Measurements from ENCODE around the gene SZRD1. TPM values are rescaled to one million over a fixed set of nuclear protein-coding genes. Genes with fewer than 3 reads are reported as not detected.

SZRD1 gene
- total and polyA plus RNA-seq, 2 donors (not counting 1 experiment from before 2014, with no cell fraction given), result 92.4 to 110 TPM

- peaks cover 45 to 46% of the 10 kb centered on the region in 2 donors for H3K4me1 ChIP-seq (ENCODE audit: control insufficient read depth in 2 of 2, insufficient read depth in 2 of 2, low read length in 2 of 2)
- H3K4me3 ChIP-seq (ENCODE audit: control extremely low read depth in 1 of 5, extremely low read depth in 1 of 5, insufficient read depth in 1 of 5, low read depth in 2 of 5, low read length in 4 of 5), result no peak overlapping the region
- H3K27ac ChIP-seq (ENCODE audit: low read length in 2 of 2), result peak overlapping the region in 1 of 2 donors; percentile 76
- no peaks in the 10 kb centered on the region for H3K9me3 Mint-ChIP-seq (ENCODE audit: insufficient read depth)
- peaks cover 1 to 27% of the 10 kb centered on the region in 2 experiments for H3K36me3 ChIP-seq (replicated peaks in 1 of 2; ENCODE audit: control extremely low read depth in 1 of 2, control insufficient read depth in 1 of 2, extremely low read depth in 1 of 2, insufficient read depth in 2 of 2, low read length in 1 of 2)
- peaks cover 97% of the 10 kb centered on the region for H3K79me2 ChIP-seq (ENCODE audit: control insufficient read depth, insufficient read depth, low read length)
- 86% methylated on average over 1 of the region's 5 CpGs for WGBS (ENCODE audit: insufficient coverage)
- ChIA-PET POLR2A (no interaction called here), CTCF (no interaction called here)
- H3K4me3 Mint-ChIP-seq, result no peak overlapping the region
- no peaks in the 10 kb centered on the region for H3K27me3 Mint-ChIP-seq
- H3K27me3 ChIP-seq (replicated peaks in 1 of 4; ENCODE audit: control extremely low read depth in 1 of 4, control insufficient read depth in 3 of 4, insufficient read depth in 4 of 4, low read length in 3 of 4), result no peaks in the 10 kb centered on the region
- intact Hi-C loops (cut with micrococcal nuclease), result no loop called here
- H3K27ac Mint-ChIP-seq, result peak overlapping the region; percentile 53
- peaks cover 96% of the 10 kb centered on the region for H4K20me1 ChIP-seq (ENCODE audit: control insufficient read depth, insufficient read depth, low read length, poor library complexity, severe bottlenecking)
- peaks cover 60% of the 10 kb centered on the region for H3K4me1 Mint-ChIP-seq
- H3K9me3 ChIP-seq (ENCODE audit: control extremely low read depth in 1 of 3, control insufficient read depth in 2 of 3, insufficient read depth in 1 of 3, low read length in 2 of 3), result no peaks in the 10 kb centered on the region
- ATAC-seq (ENCODE audit: low read depth) (no peak), DNase-seq (no peak)
- H2AFZ ChIP-seq (ENCODE audit: insufficient read depth, low read depth, low read length, poor library complexity, severe bottlenecking), result no peak overlapping the region
- H3K4me2 ChIP-seq (replicated peaks; ENCODE audit: low read depth, low read length, poor library complexity, severe bottlenecking), result no peak overlapping the region
- no peak overlapping the region for H3K9ac ChIP-seq (ENCODE audit: low read length)
- TF ChIP-seq CTCF (IDR thresholded peaks at IDR 0.05) (no peak), EZH2 (IDR thresholded peaks at IDR 0.05; ENCODE audit: borderline replicate concordance, insufficient read depth, low read depth, low read length, poor library complexity, severe bottlenecking) (no peak)
Observed at GRCh38 chr1:16383888-16384287, 16.8 kb downstream of the SZRD1 start.

- H3K27me3 Mint-ChIP-seq, result no peaks in the 10 kb centered on the region
- peaks cover 92% of the 10 kb centered on the region for H4K20me1 ChIP-seq (ENCODE audit: control insufficient read depth, insufficient read depth, low read length, poor library complexity, severe bottlenecking)
Observed at GRCh38 chr1:16385659-16386453, 18.8 kb downstream of the SZRD1 start.

More at GRCh38 chr1:16385659-16386453, 18.8 kb downstream of the SZRD1 start:
- Histone ChIP-seq H3K4me1 (ENCODE audit: control insufficient read depth in 2 of 2, insufficient read depth in 2 of 2, low read length in 2 of 2) (peaks cover 59% of the 10 kb centered on the region in 2 donors), H3K79me2 (ENCODE audit: control insufficient read depth, insufficient read depth, low read length) (peaks cover 95% of the 10 kb centered on the region), H2AFZ (ENCODE audit: insufficient read depth, low read depth, low read length, poor library complexity, severe bottlenecking) (no peak overlapping the region), H3K9me3 (ENCODE audit: control extremely low read depth in 1 of 3, control insufficient read depth in 2 of 3, insufficient read depth in 1 of 3, low read length in 2 of 3) (no peaks in the 10 kb centered on the region), H3K4me3 (ENCODE audit: control extremely low read depth in 1 of 5, extremely low read depth in 1 of 5, insufficient read depth in 1 of 5, low read depth in 2 of 5, low read length in 4 of 5) (no peak overlapping the region), H3K36me3 (replicated peaks in 1 of 2; ENCODE audit: control extremely low read depth in 1 of 2, control insufficient read depth in 1 of 2, extremely low read depth in 1 of 2, insufficient read depth in 2 of 2, low read length in 1 of 2) (peaks cover 1 to 22% of the 10 kb centered on the region in 2 experiments), H3K27ac (ENCODE audit: low read length in 2 of 2) (peak overlapping the region; percentile 66 to 76), H3K4me2 (replicated peaks; ENCODE audit: low read depth, low read length, poor library complexity, severe bottlenecking) (peak overlapping the region; percentile 78), H3K9ac (ENCODE audit: low read length) (no peak overlapping the region), H3K27me3 (replicated peaks in 1 of 4; ENCODE audit: control extremely low read depth in 1 of 4, control insufficient read depth in 3 of 4, insufficient read depth in 4 of 4, low read length in 3 of 4) (no peaks in the 10 kb centered on the region)
- no peak for DNase-seq
- 91% methylated on average over 7 of the region's 9 CpGs for WGBS (ENCODE audit: insufficient coverage)
- no peak for ATAC-seq (ENCODE audit: low read depth)
- Mint-ChIP-seq H3K4me3 (peak overlapping the region; percentile 32), H3K4me1 (peaks cover 66% of the 10 kb centered on the region), H3K27ac (peak overlapping the region; percentile 18), H3K9me3 (ENCODE audit: insufficient read depth) (no peaks in the 10 kb centered on the region)
- TF ChIP-seq CTCF (IDR thresholded peaks at IDR 0.05) (no peak), EZH2 (IDR thresholded peaks at IDR 0.05; ENCODE audit: borderline replicate concordance, insufficient read depth, low read depth, low read length, poor library complexity, severe bottlenecking) (no peak)
- intact Hi-C loops (cut with micrococcal nuclease), result no loop called here
- ChIA-PET POLR2A (interaction anchor here (1.5 kb wide), 1 partner anchor 18 kb away, joined by 5 read pairs; no protein-coding TSS in a partner anchor), CTCF (interaction anchor here (1.0 to 1.7 kb wide), 2 partner anchors 12 to 22 kb away, joined by 4 to 8 read pairs; no protein-coding TSS in a partner anchor)

Measured in B cell (primary cell).